ENCODE measurements around the gene MUS81.

MUS81 gene

GRCh38 chr11:65882120-65883057 lies 22.2 kb downstream of the MUS81 start:
- Histone ChIP-seq H3K27ac (no peak overlapping the region), H3K4me3 (ENCODE audit: low read depth, low read length) (no peak overlapping the region), H3K36me3 (replicated peaks) (peaks cover 42% of the 10 kb centered on the region), H3K27me3 (replicated peaks) (no peaks in the 10 kb centered on the region)
- DNase-seq, result no peak
- in situ Hi-C loops (cut with HindIII; ENCODE audit: low pct_ligation_motif_present, low sequenced_read_pairs), result no loop called here
- no peak for TF ChIP-seq CTCF (IDR thresholded peaks at IDR 0.05; ENCODE audit: low read depth, low read length, missing control alignments)

- in situ Hi-C loops (cut with HindIII; ENCODE audit: low pct_ligation_motif_present, low sequenced_read_pairs), result no loop called here
- TF ChIP-seq CTCF (IDR thresholded peaks at IDR 0.05; ENCODE audit: low read depth, low read length, missing control alignments), result no peak
- DNase-seq, result no peak
- no peaks in the 10 kb centered on the region for H3K27me3 ChIP-seq (replicated peaks)
- no peak overlapping the region for H3K4me3 ChIP-seq (ENCODE audit: low read depth, low read length)
- no peak overlapping the region for H3K27ac ChIP-seq
- H3K36me3 ChIP-seq (replicated peaks), result peaks cover 42% of the 10 kb centered on the region
Observed at GRCh38 chr11:65883058-65883761, 23.0 kb downstream of the MUS81 start.

GRCh38 chr11:65883786-65884715 lies 23.8 kb downstream of the MUS81 start:
- Histone ChIP-seq H3K27me3 (replicated peaks) (no peaks in the 10 kb centered on the region), H3K4me3 (ENCODE audit: low read depth, low read length) (no peak overlapping the region), H3K36me3 (replicated peaks) (peaks cover 42% of the 10 kb centered on the region), H3K27ac (no peak overlapping the region)
- no peak for TF ChIP-seq CTCF (IDR thresholded peaks at IDR 0.05; ENCODE audit: low read depth, low read length, missing control alignments)
- DNase-seq, result no peak
- in situ Hi-C loops (cut with HindIII; ENCODE audit: low pct_ligation_motif_present, low sequenced_read_pairs), result no loop called here

- Histone ChIP-seq H3K36me3 (replicated peaks) (peaks cover 42% of the 10 kb centered on the region), H3K27ac (no peak overlapping the region), H3K4me3 (ENCODE audit: low read depth, low read length) (no peak overlapping the region), H3K27me3 (replicated peaks) (no peaks in the 10 kb centered on the region)
- in situ Hi-C loops (cut with HindIII; ENCODE audit: low pct_ligation_motif_present, low sequenced_read_pairs), result no loop called here
- DNase-seq, result no peak
- peak; percentile 100 for TF ChIP-seq CTCF (IDR thresholded peaks at IDR 0.05; ENCODE audit: low read depth, low read length, missing control alignments)
Observed at GRCh38 chr11:65884716-65885092, 24.5 kb downstream of the MUS81 start.

- in situ Hi-C loops (cut with HindIII; ENCODE audit: low pct_ligation_motif_present, low sequenced_read_pairs), result no loop called here
- Histone ChIP-seq H3K27ac (no peak overlapping the region), H3K27me3 (replicated peaks) (no peaks in the 10 kb centered on the region), H3K36me3 (replicated peaks) (peaks cover 42% of the 10 kb centered on the region), H3K4me3 (ENCODE audit: low read depth, low read length) (no peak overlapping the region)
- TF ChIP-seq CTCF (IDR thresholded peaks at IDR 0.05; ENCODE audit: low read depth, low read length, missing control alignments), result no peak
- no peak for DNase-seq
Observed at GRCh38 chr11:65885231-65885630, 25.0 kb downstream of the MUS81 start.

Measured in brain microvascular endothelial cell (primary cell).